Right lobe of liver (tissue), 6 donors: Measurements from ENCODE around the gene SERPINB12. TPM values are rescaled to one million over a fixed set of nuclear protein-coding genes. Genes with fewer than 3 reads are reported as not detected.

Experiments
- ATAC-seq, 4 donors: fragments of 200-7000 bp; cut with Tn5 transposase; one replicate each; pipeline ENCODE4 v1.9.1; 2020; ENCODE audit warnings: mild to moderate bottlenecking in 4 of 4, moderate library complexity in 4 of 4
- DNase-seq, 3 donors: peaks; one replicate each; pipeline ENCODE4 v3.0.0-alpha.2; 2020
- H3K27ac ChIP-seq, 3 donors: fragments of 200-600 bp; one replicate each; pipeline ENCODE4 v1.8.0; 2022
- H3K27me3 ChIP-seq, 2 donors: fragments of 200-600 bp; one replicate each; pipeline ENCODE4 v1.8.0; 2022
- H3K36me3 ChIP-seq, 4 donors: fragments of 200-600 bp; sonication (generic) in 1 of 4; one replicate each; pipeline versions ENCODE4 v1.5.1 to v1.8.0; 2017 to 2022; ENCODE audit warnings: control low read depth in 1 of 4
- H3K4me1 ChIP-seq, 4 donors: fragments of 200-600 bp; sonication (generic) in 1 of 4; one replicate each; pipeline versions ENCODE4 v1.5.1 to v1.8.0; 2017 to 2022; ENCODE audit warnings: control low read depth in 1 of 4
- H3K4me3 ChIP-seq, 3 donors: fragments of 200-600 bp; one replicate each; pipeline ENCODE4 v1.8.0; 2022
- H3K9me3 ChIP-seq, 4 donors: fragments of 200-600 bp; sonication (generic) in 1 of 4; one replicate each; pipeline versions ENCODE4 v1.5.1 to v1.8.0; 2017 to 2022; ENCODE audit warnings: control low read depth in 1 of 4
- CTCF ChIP-seq, 4 donors: fragments of 200-600 bp in 3 of 4; fragments of 450-650 bp in 1 of 4; IDR thresholded peaks; one replicate each; pipeline versions ENCODE4 v1.5.1 to v1.8.0; 2016 to 2022; ENCODE audit warnings: antibody characterized with exemption in 4 of 4, mild to moderate bottlenecking in 2 of 4
- POLR2A ChIP-seq: fragments of 450-650 bp; IDR thresholded peaks from one replicate; pipeline ENCODE4 v1.6.1; 2017; ENCODE audit warnings: antibody characterized with exemption, mild to moderate bottlenecking
- WGBS: methylation state at CpG from one replicate; pipeline ENCODE4 v1.1.6; 2018; ENCODE audit warnings: low coverage, low lambda C conversion rate; ENCODE audit not compliant: insufficient coverage; ENCODE audit errors: missing lambda C conversion rate; 5-methylcytosine and 5-hydroxymethylcytosine counted together
- intact Hi-C, 2 donors: fragments of 100-400 bp; cut with DNase I; formaldehyde crosslinking; loops; one replicate each; pipeline versions ENCODE4 v1.11.2 to v1.14.1; 2022
- total RNA-seq, 6 experiments: library from RNA; depleted of rRNA in 2 of 6; stranded (reverse); fragments of >200 nt in 2 of 6; fragmentation: NEBNext Ultra II Directional in 3 of 6; extraction: Animal tissue kit (Norgen Biotek cat#: 25700) in 3 of 6; gene quantifications; one replicate each; pipeline versions ENCODE4 v1.1.0 to v1.2.4, GENCODE V29; 2016 to 2023
- donor health status: DM: no; HTN: yes; CAD: no.
- donor health status: DM: no; HTN: no; CAD: no.
- donor health status: DM: no; HTN: no; CAD: no.
- donor health status: DM: no; HTN: yes; CAD: no.
- donor health status: DM: no; HTN: yes; CAD: no.

The SERPINB12 gene
- total RNA-seq, 6 experiments from 2014 or later, result not detected

- intact Hi-C loops, result no loop called here
- DNase-seq, result no peak
- H3K27ac ChIP-seq, result no peak overlapping the region
- TF ChIP-seq POLR2A (no peak), CTCF (IDR thresholded peaks at IDR 0.05) (no peak)
- no peaks in the 10 kb centered on the region for H3K4me1 ChIP-seq
- WGBS, result 32% methylated on average over 3 of the region's 3 CpGs
- H3K4me3 ChIP-seq, result no peak overlapping the region
- H3K36me3 ChIP-seq, result no peaks in the 10 kb centered on the region
- no peaks in the 10 kb centered on the region for H3K27me3 ChIP-seq
- H3K9me3 ChIP-seq, result no peaks in the 10 kb centered on the region
- no peak for ATAC-seq
Observed at GRCh38 chr18:63617049-63617914, 75.1 kb downstream of the SERPINB12 start.

GRCh38 chr18:63617915-63618234, 75.7 kb downstream of the SERPINB12 start:
- intact Hi-C loops, result no loop called here
- TF ChIP-seq CTCF (IDR thresholded peaks at IDR 0.05) (no peak), POLR2A (no peak)
- no peak overlapping the region for H3K27ac ChIP-seq
- no peaks in the 10 kb centered on the region for H3K9me3 ChIP-seq
- H3K4me1 ChIP-seq, result no peaks in the 10 kb centered on the region
- DNase-seq, result no peak
- ATAC-seq, result no peak
- 93% methylated on average over 2 of the region's 2 CpGs for WGBS
- H3K27me3 ChIP-seq, result no peaks in the 10 kb centered on the region
- no peaks in the 10 kb centered on the region for H3K36me3 ChIP-seq
- H3K4me3 ChIP-seq, result no peak overlapping the region

Other genes starting within 250 kb of the SERPINB12 start
- 1 to 10 TPM in 5 of 6 experiments, under 1 TPM in 1; 0.73 to 4.7 (median 2.7) TPM for gene BCL2, start 222.6 kb upstream of the SERPINB12 start, total RNA-seq
- gene KDSR, start 175.2 kb upstream of the SERPINB12 start, total RNA-seq, result 10 to 100 TPM; 32.3 to 67.1 (median 56.1) TPM
- gene VPS4B, start 119.9 kb upstream of the SERPINB12 start, total RNA-seq, result 10 to 100 TPM; 18.3 to 30.4 (median 22.3) TPM
- gene SERPINB5, start 65.4 kb upstream of the SERPINB12 start, total RNA-seq, result not detected
- gene SERPINB13, start 45.0 kb downstream of the SERPINB12 start, total RNA-seq, result not detected
- gene SERPINB4, start 101.9 kb downstream of the SERPINB12 start, total RNA-seq, result not detected
- gene SERPINB3, start 119.5 kb downstream of the SERPINB12 start, total RNA-seq, result not detected
- gene SERPINB11, start 160.6 kb downstream of the SERPINB12 start, total RNA-seq, result not detected
- gene SERPINB7, start 233.0 kb downstream of the SERPINB12 start, total RNA-seq, result not detected